Esophagus (tissue), 2 donors: ENCODE measurements around the gene DAB1. TPM values are rescaled to one million over a fixed set of nuclear protein-coding genes. Genes with fewer than 3 reads are reported as not detected.

Source experiments
- H3K27ac ChIP-seq, 2 donors: one replicate each; pipeline ENCODE4 v1.5.1; 2013; ENCODE audit warnings: low read depth in 2 of 2, mild to moderate bottlenecking in 2 of 2, inconsistent platforms in 1 of 2, low read length in 1 of 2, moderate library complexity in 1 of 2
- H3K27me3 ChIP-seq, 2 donors: one replicate each; pipeline ENCODE4 v1.6.1; 2013; ENCODE audit warnings: low read length in 2 of 2, control low read depth in 1 of 2, mild to moderate bottlenecking in 1 of 2; ENCODE audit not compliant: insufficient read depth in 2 of 2, control insufficient read depth in 1 of 2
- H3K36me3 ChIP-seq, 2 donors: one replicate each; pipeline ENCODE4 v1.6.1; 2013; ENCODE audit warnings: low read length in 1 of 2; ENCODE audit not compliant: control insufficient read depth in 2 of 2, insufficient read depth in 2 of 2
- H3K4me1 ChIP-seq, 2 donors: one replicate each; pipeline ENCODE4 v1.6.1; 2013; ENCODE audit warnings: low read length in 1 of 2; ENCODE audit not compliant: control insufficient read depth in 2 of 2, insufficient read depth in 2 of 2
- H3K4me3 ChIP-seq, 2 donors: one replicate each; pipeline ENCODE4 v1.5.1; 2013; ENCODE audit warnings: low read length in 2 of 2, mild to moderate bottlenecking in 2 of 2, low read depth in 1 of 2, moderate library complexity in 1 of 2
- H3K9me3 ChIP-seq, 2 donors: one replicate each; pipeline ENCODE4 v1.6.1; 2013; ENCODE audit warnings: mild to moderate bottlenecking in 2 of 2, low read depth in 1 of 2, low read length in 1 of 2, moderate library complexity in 1 of 2; ENCODE audit not compliant: control insufficient read depth in 2 of 2, insufficient read depth in 1 of 2
- WGBS, 2 donors: extraction: QIAGEN DNeasy Blood & Tissue Kit; methylation state at CpG; one replicate each; pipeline ENCODE4 v1.1.7; 2013; 5-methylcytosine and 5-hydroxymethylcytosine counted together
- polyA plus RNA-seq, 2 donors: library from polyadenylated mRNA; stranded (reverse); fragments of 200-250 nt; gene quantifications; one replicate each; pipeline ENCODE4 v1.2.3, GENCODE V29; 2013
- donor health status: healthy with polysubstance abuse.
- donor health status: Bipolar disorder and iron deficiency.

The DAB1 gene
- polyA plus RNA-seq, 2 donors, result 0.04 TPM; not detected in 1

GRCh38 chr1:57017717-57018116 is 406.1 kb downstream of the DAB1 start:
- Histone ChIP-seq H3K9me3 (no peaks in the 10 kb centered on the region), H3K4me3 (no peak overlapping the region), H3K36me3 (no peaks in the 10 kb centered on the region), H3K4me1 (peaks cover 0 to 2% of the 10 kb centered on the region in 2 donors), H3K27me3 (no peaks in the 10 kb centered on the region), H3K27ac (no peak overlapping the region)
- 77 to 88% methylated on average over 7 of the region's 7 CpGs for WGBS, 2 donors

GRCh38 chr1:57017200-57017599 is 406.7 kb downstream of the DAB1 start:
- no peaks in the 10 kb centered on the region for H3K9me3 ChIP-seq
- 70 to 79% methylated on average over 6 of the region's 6 CpGs for WGBS, 2 donors
- H3K27me3 ChIP-seq, result no peaks in the 10 kb centered on the region
- H3K36me3 ChIP-seq, result no peaks in the 10 kb centered on the region
- peaks cover 0 to 2% of the 10 kb centered on the region in 2 donors for H3K4me1 ChIP-seq
- H3K27ac ChIP-seq, result no peak overlapping the region
- no peak overlapping the region for H3K4me3 ChIP-seq

GRCh38 chr1:57015071-57015470 is 408.8 kb downstream of the DAB1 start:
- WGBS, 2 donors, result 90 to 95% methylated on average over 15 of the region's 15 CpGs
- H3K4me3 ChIP-seq, result no peak overlapping the region
- H3K27ac ChIP-seq, result no peak overlapping the region
- H3K27me3 ChIP-seq, result no peaks in the 10 kb centered on the region
- H3K36me3 ChIP-seq, result no peaks in the 10 kb centered on the region
- no peaks in the 10 kb centered on the region for H3K9me3 ChIP-seq
- peaks cover 0 to 2% of the 10 kb centered on the region in 2 donors for H3K4me1 ChIP-seq

GRCh38 chr1:57013522-57013921 is 410.3 kb downstream of the DAB1 start:
- Histone ChIP-seq H3K9me3 (no peaks in the 10 kb centered on the region), H3K4me3 (no peak overlapping the region), H3K27ac (no peak overlapping the region), H3K4me1 (peaks cover 0 to 2% of the 10 kb centered on the region in 2 donors), H3K27me3 (no peaks in the 10 kb centered on the region), H3K36me3 (no peaks in the 10 kb centered on the region)
- WGBS, 2 donors, result 39 to 48% methylated on average over 2 of the region's 2 CpGs

GRCh38 chr1:57012315-57012714 is 411.5 kb downstream of the DAB1 start:
- Histone ChIP-seq H3K4me3 (no peak overlapping the region), H3K9me3 (no peaks in the 10 kb centered on the region), H3K4me1 (peaks cover 0 to 2% of the 10 kb centered on the region in 2 donors), H3K36me3 (no peaks in the 10 kb centered on the region), H3K27ac (no peak overlapping the region), H3K27me3 (no peaks in the 10 kb centered on the region)
- WGBS, 2 donors, result 86% methylated on average over 1 of the region's 1 CpG

GRCh38 chr1:57010511-57010910 is 413.3 kb downstream of the DAB1 start:
- no peaks in the 10 kb centered on the region for H3K27me3 ChIP-seq
- no peak overlapping the region for H3K4me3 ChIP-seq
- H3K36me3 ChIP-seq, result no peaks in the 10 kb centered on the region
- no peak overlapping the region for H3K27ac ChIP-seq
- 88 to 91% methylated on average over 4 of the region's 4 CpGs for WGBS, 2 donors
- peaks cover 0 to 2% of the 10 kb centered on the region in 2 donors for H3K4me1 ChIP-seq
- H3K9me3 ChIP-seq, result no peaks in the 10 kb centered on the region

GRCh38 chr1:57007948-57008347 is 415.9 kb downstream of the DAB1 start:
- 38 to 46% methylated on average over 2 of the region's 2 CpGs for WGBS, 2 donors
- Histone ChIP-seq H3K27me3 (no peaks in the 10 kb centered on the region), H3K4me3 (no peak overlapping the region), H3K27ac (no peak overlapping the region), H3K9me3 (no peaks in the 10 kb centered on the region), H3K4me1 (no peaks in the 10 kb centered on the region), H3K36me3 (no peaks in the 10 kb centered on the region)

GRCh38 chr1:57007472-57007871 is 416.4 kb downstream of the DAB1 start:
- no peak overlapping the region for H3K27ac ChIP-seq
- WGBS, 2 donors, result 63 to 68% methylated on average over 2 of the region's 2 CpGs
- H3K4me3 ChIP-seq, result no peak overlapping the region
- H3K4me1 ChIP-seq, result no peaks in the 10 kb centered on the region
- no peaks in the 10 kb centered on the region for H3K36me3 ChIP-seq
- no peaks in the 10 kb centered on the region for H3K27me3 ChIP-seq
- no peaks in the 10 kb centered on the region for H3K9me3 ChIP-seq

GRCh38 chr1:57003398-57004139 is 420.3 kb downstream of the DAB1 start:
- H3K27me3 ChIP-seq, result no peaks in the 10 kb centered on the region
- H3K27ac ChIP-seq, result no peak overlapping the region
- WGBS, 2 donors, result 52 to 55% methylated on average over 4 of the region's 4 CpGs

More at GRCh38 chr1:57003398-57004139, 420.3 kb downstream of the DAB1 start:
- Histone ChIP-seq H3K36me3 (no peaks in the 10 kb centered on the region), H3K4me3 (no peak overlapping the region), H3K4me1 (no peaks in the 10 kb centered on the region), H3K9me3 (no peaks in the 10 kb centered on the region)
